Colonic mucosa (tissue), 4 donors: ENCODE data around the gene IGF2. TPM values are rescaled to one million over a fixed set of nuclear protein-coding genes. Genes with fewer than 3 reads are reported as not detected.

Source experiments
- DNase-seq: peaks from one replicate; pipeline ENCODE4 v3.0.0-alpha.2; 2020
- H3K27ac ChIP-seq: fragments of 200-600 bp; one replicate; pipeline ENCODE4 v1.8.0; 2021
- H3K27me3 ChIP-seq: fragments of 200-600 bp; one replicate; pipeline ENCODE4 v1.8.0; 2021
- H3K36me3 ChIP-seq: fragments of 200-600 bp; one replicate; pipeline ENCODE4 v1.8.0; 2021
- H3K4me1 ChIP-seq: fragments of 200-600 bp; one replicate; pipeline ENCODE4 v1.8.0; 2021; ENCODE audit warnings: mild to moderate bottlenecking
- H3K4me3 ChIP-seq: fragments of 200-600 bp; one replicate; pipeline ENCODE4 v1.8.0; 2021
- H3K9ac ChIP-seq, 2 donors: one replicate each; pipeline ENCODE4 v1.7.0; 2013; ENCODE audit warnings: control low read depth in 2 of 2, low read depth in 2 of 2, low read length in 2 of 2
- H3K9me3 ChIP-seq: fragments of 200-600 bp; one replicate; pipeline ENCODE4 v1.8.0; 2021
- intact Hi-C: fragments of 100-400 bp; cut with DNase I; formaldehyde crosslinking; loops from one replicate; pipeline ENCODE4 v1.14.1; 2022
- total RNA-seq, 2 donors: library from RNA; stranded (reverse); fragmentation: NEBNext Ultra II Directional in 1 of 2; extraction: Animal tissue kit (Norgen Biotek cat#: 25700) in 1 of 2; gene quantifications; one replicate each; pipeline ENCODE4 v1.2.1, GENCODE V29; 2021
- TF ChIP-seq, protein P1 (sequence below): fragments of 200-600 bp; IDR thresholded peaks from one replicate; pipeline ENCODE4 v1.8.0; 2022; ENCODE audit warnings: antibody characterized with exemption, mild to moderate bottlenecking
- donor health status: healthy.
- donor health status: DM: no; HTN: no; CAD: no.
- donor health status: DM: no; HTN: no; CAD: no.

The IGF2 gene
- total RNA-seq, 2 donors from 2014 or later, result 4.1 to 9.2 TPM

DNA sequence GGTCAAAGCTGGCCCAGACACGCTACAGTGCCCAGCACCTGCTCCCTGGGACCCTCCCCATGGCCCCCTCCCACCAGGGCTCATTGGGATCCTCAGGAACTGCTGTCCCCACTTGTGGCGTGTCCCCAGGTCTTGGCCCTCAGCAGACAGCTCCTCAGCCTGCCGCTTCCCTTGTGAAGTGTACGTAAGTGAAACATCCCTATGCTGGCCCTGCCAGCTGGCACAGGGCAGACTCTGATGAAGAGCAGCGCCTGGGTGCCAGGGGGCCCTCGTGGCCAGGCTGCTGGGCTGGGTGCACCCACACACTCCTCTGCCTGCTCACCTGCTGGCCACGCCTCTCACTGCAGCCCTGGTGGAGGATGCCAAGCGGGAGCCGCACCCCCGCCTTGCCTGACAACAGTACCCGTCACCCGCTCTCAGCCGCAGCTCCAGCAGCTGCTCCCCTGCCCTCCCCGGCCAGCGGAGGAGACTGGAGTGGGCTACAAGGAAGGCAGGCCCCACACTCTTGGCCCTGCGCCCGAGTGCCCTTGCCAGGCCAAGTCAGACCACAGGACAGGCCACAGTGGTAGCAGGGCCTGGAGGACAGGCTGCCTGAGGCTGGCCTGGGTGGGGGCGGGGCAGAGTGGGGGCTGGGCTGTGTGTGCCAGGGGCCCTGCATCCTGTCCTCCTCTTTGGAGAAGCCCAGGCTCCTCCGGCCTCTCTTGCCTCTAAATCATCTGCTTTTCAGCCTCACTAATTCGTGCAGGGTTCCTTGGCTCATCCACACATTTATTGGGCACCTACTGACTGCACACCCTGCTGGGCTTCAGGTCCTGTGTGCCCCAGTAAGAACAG, 39.5 kb downstream of the IGF2 start:
- peaks cover 7% of the 10 kb centered on the region for H3K4me1 ChIP-seq
- no peak overlapping the region for H3K4me3 ChIP-seq
- intact Hi-C loops, result no loop called here
- DNase-seq, result peak; percentile 71
- no peak overlapping the region for H3K27ac ChIP-seq
- no peaks in the 10 kb centered on the region for H3K9me3 ChIP-seq
- no peaks in the 10 kb centered on the region for H3K27me3 ChIP-seq
- TF ChIP-seq, protein P1, sequence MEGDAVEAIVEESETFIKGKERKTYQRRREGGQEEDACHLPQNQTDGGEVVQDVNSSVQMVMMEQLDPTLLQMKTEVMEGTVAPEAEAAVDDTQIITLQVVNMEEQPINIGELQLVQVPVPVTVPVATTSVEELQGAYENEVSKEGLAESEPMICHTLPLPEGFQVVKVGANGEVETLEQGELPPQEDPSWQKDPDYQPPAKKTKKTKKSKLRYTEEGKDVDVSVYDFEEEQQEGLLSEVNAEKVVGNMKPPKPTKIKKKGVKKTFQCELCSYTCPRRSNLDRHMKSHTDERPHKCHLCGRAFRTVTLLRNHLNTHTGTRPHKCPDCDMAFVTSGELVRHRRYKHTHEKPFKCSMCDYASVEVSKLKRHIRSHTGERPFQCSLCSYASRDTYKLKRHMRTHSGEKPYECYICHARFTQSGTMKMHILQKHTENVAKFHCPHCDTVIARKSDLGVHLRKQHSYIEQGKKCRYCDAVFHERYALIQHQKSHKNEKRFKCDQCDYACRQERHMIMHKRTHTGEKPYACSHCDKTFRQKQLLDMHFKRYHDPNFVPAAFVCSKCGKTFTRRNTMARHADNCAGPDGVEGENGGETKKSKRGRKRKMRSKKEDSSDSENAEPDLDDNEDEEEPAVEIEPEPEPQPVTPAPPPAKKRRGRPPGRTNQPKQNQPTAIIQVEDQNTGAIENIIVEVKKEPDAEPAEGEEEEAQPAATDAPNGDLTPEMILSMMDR, result no peak
- no peak overlapping the region for H3K9ac ChIP-seq
- no peaks in the 10 kb centered on the region for H3K36me3 ChIP-seq

DNA sequence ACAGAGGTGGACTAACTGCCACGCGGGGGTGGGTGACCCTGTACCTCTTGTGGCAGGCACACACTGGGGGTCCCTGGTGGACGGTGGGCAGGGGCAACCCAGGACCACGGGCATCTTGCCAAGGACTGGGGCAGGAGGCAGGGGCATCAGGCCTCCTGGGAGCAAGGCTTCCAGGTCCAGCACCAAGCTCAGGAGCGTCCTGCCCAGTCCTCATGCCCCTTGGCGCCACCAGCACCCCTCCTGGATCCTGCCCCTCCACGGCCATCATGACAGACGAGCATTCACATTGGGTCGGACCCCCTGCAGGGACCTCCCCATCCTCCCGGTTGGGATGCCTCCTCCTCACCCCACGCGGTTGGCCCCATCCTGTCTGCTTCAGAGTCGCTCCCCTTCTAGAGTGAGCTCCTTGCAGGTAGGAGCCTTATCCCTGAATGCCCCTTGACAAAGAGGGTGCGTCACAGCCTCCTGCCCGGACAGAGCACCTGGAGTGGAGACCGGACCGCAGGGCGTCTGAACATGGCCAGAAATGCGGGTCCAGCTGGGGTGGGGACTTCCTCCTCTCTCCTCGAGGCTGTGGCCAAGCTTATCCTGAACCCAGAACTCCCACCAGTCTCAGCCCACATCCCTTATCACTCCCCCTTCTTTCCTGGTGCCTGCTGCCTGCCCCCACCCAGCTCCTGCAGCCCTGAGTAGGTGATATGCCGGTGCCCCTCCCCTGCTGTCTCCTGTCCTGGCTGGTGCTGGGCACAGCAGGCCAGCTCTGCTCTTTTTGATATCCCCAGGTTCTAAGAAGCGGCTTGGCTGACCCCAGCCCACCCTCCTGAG, 40.3 kb downstream of the IGF2 start:
- no peaks in the 10 kb centered on the region for H3K36me3 ChIP-seq
- no peak for DNase-seq
- H3K27me3 ChIP-seq, result no peaks in the 10 kb centered on the region
- intact Hi-C loops, result no loop called here
- no peak overlapping the region for H3K9ac ChIP-seq
- peaks cover 7% of the 10 kb centered on the region for H3K4me1 ChIP-seq
- H3K4me3 ChIP-seq, result no peak overlapping the region
- H3K9me3 ChIP-seq, result no peaks in the 10 kb centered on the region
- TF ChIP-seq, protein P1, result no peak
- H3K27ac ChIP-seq, result no peak overlapping the region

DNA sequence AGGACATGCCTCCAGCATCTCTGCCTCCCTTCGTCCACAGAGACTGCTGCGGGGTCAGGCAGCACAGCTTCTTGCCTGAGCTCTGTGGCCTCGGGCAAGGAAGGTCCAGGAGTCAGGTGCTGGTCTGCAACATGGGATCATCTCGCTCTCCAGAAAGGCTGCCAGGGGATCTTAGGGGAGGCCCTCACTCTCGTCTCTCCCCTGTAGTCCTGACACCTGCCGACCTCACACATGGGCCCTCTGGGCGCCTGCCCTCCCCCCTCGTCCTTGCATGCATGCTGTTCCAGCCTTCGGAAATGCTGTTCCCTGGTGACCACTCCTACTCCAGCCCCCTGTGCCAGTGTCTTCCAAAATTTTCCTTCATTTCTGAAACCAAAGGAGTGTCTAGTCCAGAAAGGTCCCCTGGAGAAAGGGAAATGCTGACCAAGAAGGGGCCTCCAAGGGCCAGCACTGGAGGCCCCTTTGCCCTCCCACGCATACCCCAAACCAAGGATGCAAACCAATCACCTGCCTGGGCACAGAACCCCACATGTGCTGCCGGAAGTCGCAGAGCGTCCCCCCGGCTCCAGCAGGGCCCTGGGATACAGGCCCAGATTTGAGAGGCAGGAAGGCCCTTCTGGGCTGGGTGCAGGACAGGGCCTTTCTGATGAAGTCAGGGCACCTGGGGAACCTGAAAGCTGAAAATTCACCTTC, 41.0 kb downstream of the IGF2 start:
- TF ChIP-seq, protein P1, result no peak
- no peaks in the 10 kb centered on the region for H3K27me3 ChIP-seq
- intact Hi-C loops, result no loop called here
- H3K27ac ChIP-seq, result no peak overlapping the region
- H3K4me3 ChIP-seq, result no peak overlapping the region
- H3K9ac ChIP-seq, result no peak overlapping the region
- no peak for DNase-seq
- H3K9me3 ChIP-seq, result no peaks in the 10 kb centered on the region
- no peaks in the 10 kb centered on the region for H3K36me3 ChIP-seq
- H3K4me1 ChIP-seq, result peaks cover 7% of the 10 kb centered on the region

DNA sequence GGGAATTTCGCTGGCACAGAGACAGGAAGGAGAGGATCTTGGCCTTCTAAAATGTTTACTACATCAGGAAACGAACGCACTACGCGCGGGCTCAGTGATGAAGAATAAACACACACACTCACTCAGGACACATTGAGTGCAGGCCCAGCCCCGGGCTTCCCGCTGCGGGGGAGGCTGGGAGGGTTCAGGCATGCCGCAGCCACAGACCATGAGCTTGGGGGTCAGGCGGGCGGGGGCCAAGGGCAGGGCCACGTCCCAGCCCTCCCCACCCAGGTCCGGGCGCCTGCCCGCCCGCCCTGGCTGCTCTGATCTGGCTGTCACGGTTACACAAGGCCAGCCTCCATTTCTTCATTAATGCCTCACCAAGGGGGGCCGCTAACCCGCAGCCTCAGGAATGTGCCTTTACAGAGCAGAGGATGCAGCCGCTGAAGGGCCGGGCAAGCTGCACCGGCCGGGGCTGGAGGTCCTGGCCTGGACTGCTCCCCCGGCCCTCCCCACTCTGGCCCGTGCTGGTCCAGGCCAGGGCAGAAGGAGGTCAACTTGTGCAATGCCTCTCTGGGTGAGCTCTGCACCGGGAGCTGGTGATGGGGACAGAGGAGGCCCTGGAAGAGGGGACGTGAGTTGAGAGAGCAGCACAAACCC, 41.7 kb downstream of the IGF2 start:
- DNase-seq, result peak; percentile 37
- TF ChIP-seq, protein P1, result no peak
- intact Hi-C loops, result no loop called here
- Histone ChIP-seq H3K4me1 (peaks cover 7% of the 10 kb centered on the region), H3K4me3 (no peak overlapping the region), H3K9me3 (no peaks in the 10 kb centered on the region), H3K27me3 (no peaks in the 10 kb centered on the region), H3K36me3 (no peaks in the 10 kb centered on the region), H3K27ac (no peak overlapping the region), H3K9ac (no peak overlapping the region)

DNA sequence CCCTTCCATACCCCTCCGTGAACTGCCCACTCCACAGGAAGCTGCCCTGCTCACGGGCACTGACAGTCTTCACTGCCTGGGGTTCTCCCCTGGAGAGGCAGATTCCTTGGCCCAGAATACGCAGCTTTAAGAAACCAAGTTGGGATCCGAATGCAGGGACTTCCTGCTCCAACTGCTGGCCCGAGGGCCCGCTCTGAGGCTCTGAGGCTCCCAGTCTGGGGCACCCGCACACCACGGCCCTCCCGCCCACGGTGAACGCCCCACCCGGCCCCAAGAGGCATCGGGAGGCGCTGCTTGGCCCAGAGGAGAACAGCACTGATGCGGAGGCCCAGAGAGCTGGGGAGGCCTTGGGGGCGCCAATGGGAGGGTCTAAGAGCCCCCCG, 42.3 kb downstream of the IGF2 start:
- intact Hi-C loops, result no loop called here
- no peak overlapping the region for H3K27ac ChIP-seq
- H3K9ac ChIP-seq, result no peak overlapping the region
- H3K27me3 ChIP-seq, result no peaks in the 10 kb centered on the region
- no peaks in the 10 kb centered on the region for H3K9me3 ChIP-seq
- DNase-seq, result no peak
- TF ChIP-seq, protein P1, result no peak
- peaks cover 7% of the 10 kb centered on the region for H3K4me1 ChIP-seq
- H3K36me3 ChIP-seq, result no peaks in the 10 kb centered on the region
- H3K4me3 ChIP-seq, result no peak overlapping the region
